Measurements from ENCODE around the gene MSANTD7. TPM values are rescaled to one million over a fixed set of nuclear protein-coding genes. Genes with fewer than 3 reads are reported as not detected.

MSANTD7 gene
- total RNA-seq, 1 donor from 2014 or later = 13.7 TPM

- Mint-ChIP-seq H3K27me3 (ENCODE audit: unreplicated experiment) (no peaks in the 10 kb centered on the region), H3K4me1 (ENCODE audit: low read depth, unreplicated experiment) (no peaks in the 10 kb centered on the region), H3K36me3 (ENCODE audit: unreplicated experiment) (no peaks in the 10 kb centered on the region), H3K27ac (ENCODE audit: unreplicated experiment) (no peak overlapping the region), H3K4me3 (ENCODE audit: unreplicated experiment) (no peak overlapping the region), H3K9me3 (ENCODE audit: unreplicated experiment) (no peaks in the 10 kb centered on the region)
- DNase-seq = no peak
- no peak for TF ChIP-seq CTCF (IDR thresholded peaks at IDR 0.05; ENCODE audit: partially characterized antibody, unreplicated experiment)
These were observed 14.1 kb downstream of the MSANTD7 start for GRCh38 chr10:14852236-14852635.

- Mint-ChIP-seq H3K4me1 (ENCODE audit: low read depth, unreplicated experiment) (no peaks in the 10 kb centered on the region), H3K27me3 (ENCODE audit: unreplicated experiment) (no peaks in the 10 kb centered on the region), H3K36me3 (ENCODE audit: unreplicated experiment) (no peaks in the 10 kb centered on the region), H3K27ac (ENCODE audit: unreplicated experiment) (no peak overlapping the region), H3K9me3 (ENCODE audit: unreplicated experiment) (no peaks in the 10 kb centered on the region), H3K4me3 (ENCODE audit: unreplicated experiment) (no peak overlapping the region)
- TF ChIP-seq CTCF (IDR thresholded peaks at IDR 0.05; ENCODE audit: partially characterized antibody, unreplicated experiment) = no peak
- no peak for DNase-seq
These were observed 17.3 kb downstream of the MSANTD7 start for GRCh38 chr10:14855453-14855852.

GRCh38 chr10:14858338-14858960 lies 20.3 kb downstream of the MSANTD7 start:
- Mint-ChIP-seq H3K4me1 (ENCODE audit: low read depth, unreplicated experiment) (no peaks in the 10 kb centered on the region), H3K27me3 (ENCODE audit: unreplicated experiment) (no peaks in the 10 kb centered on the region), H3K36me3 (ENCODE audit: unreplicated experiment) (no peaks in the 10 kb centered on the region), H3K9me3 (ENCODE audit: unreplicated experiment) (no peaks in the 10 kb centered on the region), H3K27ac (ENCODE audit: unreplicated experiment) (no peak overlapping the region), H3K4me3 (ENCODE audit: unreplicated experiment) (no peak overlapping the region)
- TF ChIP-seq CTCF (IDR thresholded peaks at IDR 0.05; ENCODE audit: partially characterized antibody, unreplicated experiment) = no peak
- DNase-seq = no peak

GRCh38 chr10:14859043-14859442 lies 20.9 kb downstream of the MSANTD7 start:
- no peak for TF ChIP-seq CTCF (IDR thresholded peaks at IDR 0.05; ENCODE audit: partially characterized antibody, unreplicated experiment)
- Mint-ChIP-seq H3K4me3 (ENCODE audit: unreplicated experiment) (no peak overlapping the region), H3K4me1 (ENCODE audit: low read depth, unreplicated experiment) (no peaks in the 10 kb centered on the region), H3K27ac (ENCODE audit: unreplicated experiment) (no peak overlapping the region), H3K36me3 (ENCODE audit: unreplicated experiment) (no peaks in the 10 kb centered on the region), H3K27me3 (ENCODE audit: unreplicated experiment) (no peaks in the 10 kb centered on the region), H3K9me3 (ENCODE audit: unreplicated experiment) (no peaks in the 10 kb centered on the region)
- no peak for DNase-seq

- Mint-ChIP-seq H3K27ac (ENCODE audit: unreplicated experiment) (no peak overlapping the region), H3K27me3 (ENCODE audit: unreplicated experiment) (no peaks in the 10 kb centered on the region), H3K9me3 (ENCODE audit: unreplicated experiment) (no peaks in the 10 kb centered on the region), H3K4me3 (ENCODE audit: unreplicated experiment) (no peak overlapping the region), H3K4me1 (ENCODE audit: low read depth, unreplicated experiment) (no peaks in the 10 kb centered on the region), H3K36me3 (ENCODE audit: unreplicated experiment) (no peaks in the 10 kb centered on the region)
- no peak for DNase-seq
- no peak for TF ChIP-seq CTCF (IDR thresholded peaks at IDR 0.05; ENCODE audit: partially characterized antibody, unreplicated experiment)
These were observed 21.7 kb downstream of the MSANTD7 start for GRCh38 chr10:14859775-14860174.

All from glutamatergic neuron (in vitro differentiated cells).